ENCODE data around the gene ECHS1. TPM values are rescaled to one million over a fixed set of nuclear protein-coding genes. Genes with fewer than 3 reads are reported as not detected.
A peak's percentile ranks its signal among the peaks of the same experiment; 100 is the strongest.

Gene ECHS1
- total and polyA plus RNA-seq, 2 experiments from 2014 or later: 92.1 to 127 TPM

DNA sequence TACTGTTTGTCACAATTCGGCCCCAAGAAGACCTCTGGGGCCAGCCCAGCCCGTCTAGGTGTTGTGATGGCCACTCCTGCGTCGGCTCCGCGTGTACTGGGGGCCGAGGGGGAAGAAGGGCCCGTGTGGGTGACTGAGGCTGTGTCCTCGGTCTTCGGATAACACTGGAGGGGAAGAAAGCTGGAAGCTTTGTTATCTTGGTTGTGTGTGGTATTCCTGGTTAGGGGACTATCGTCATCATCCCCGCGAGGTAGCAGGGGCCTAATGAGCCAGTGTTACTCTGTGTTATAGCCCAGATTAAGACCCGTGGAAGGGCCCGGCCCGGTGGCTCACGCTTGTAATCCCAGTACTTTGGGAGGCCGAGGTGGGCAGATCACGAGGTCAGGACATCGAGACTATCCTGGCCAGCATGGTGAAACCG is 21.7 kb upstream of the ECHS1 start:
- DNase-seq (ENCODE audit: low spot score) (no peak), ATAC-seq (peak; percentile 3; the same call in 1 of the 3 replicates)
- Histone ChIP-seq H3K27ac (ENCODE audit: low read depth) (peak overlapping the region; percentile 91), H3K4me1 (ENCODE audit: insufficient read depth) (no peaks in the 10 kb centered on the region), H3K9me2 (ENCODE audit: insufficient read depth) (no peaks in the 10 kb centered on the region), H4K20me1 (replicated peaks; ENCODE audit: insufficient read depth) (peaks cover 5% of the 10 kb centered on the region; the same call in 1 of the 2 replicates), H3K79me2 (replicated peaks; ENCODE audit: insufficient read depth) (peaks cover 43% of the 10 kb centered on the region), H3K27me3 (ENCODE audit: insufficient read depth) (no peaks in the 10 kb centered on the region), H3K4me3 (peak overlapping the region; percentile 100), H3K36me3 (ENCODE audit: insufficient read depth) (peaks cover 10% of the 10 kb centered on the region), H2AFZ (peak overlapping the region; percentile 95), H3K4me2 (peak overlapping the region; percentile 99), H3F3A (replicated peaks; ENCODE audit: low read depth) (0 out of 2 replicates have a peak, but pooled peaks cover 3% of the 10 kb centered on the region)
- H3K4me1 Mint-ChIP-seq: peaks cover 9% of the 10 kb centered on the region
- H3K27me3 Mint-ChIP-seq (ENCODE audit: insufficient read depth, low read depth, poor library complexity): peaks cover 4% of the 10 kb centered on the region
- H3K27ac Mint-ChIP-seq: peak overlapping the region; percentile 82
- TF ChIP-seq ZNF331 (CRISPR knock-in tag; IDR thresholded peaks at IDR 0.05; ENCODE audit: low read depth): no peak
- no peak for TF ChIP-seq ZNF462 (CRISPR knock-in tag; IDR thresholded peaks at IDR 0.05)
- no peak for TF ChIP-seq ETS1 (IDR thresholded peaks at IDR 0.05)
- TF ChIP-seq ZNF114 (CRISPR knock-in tag; IDR thresholded peaks at IDR 0.05): no peak
- no peak for TF ChIP-seq CREB1 (CRISPR knock-in tag; IDR thresholded peaks at IDR 0.05; ENCODE audit: low read depth)
- TF ChIP-seq, protein P1, sequence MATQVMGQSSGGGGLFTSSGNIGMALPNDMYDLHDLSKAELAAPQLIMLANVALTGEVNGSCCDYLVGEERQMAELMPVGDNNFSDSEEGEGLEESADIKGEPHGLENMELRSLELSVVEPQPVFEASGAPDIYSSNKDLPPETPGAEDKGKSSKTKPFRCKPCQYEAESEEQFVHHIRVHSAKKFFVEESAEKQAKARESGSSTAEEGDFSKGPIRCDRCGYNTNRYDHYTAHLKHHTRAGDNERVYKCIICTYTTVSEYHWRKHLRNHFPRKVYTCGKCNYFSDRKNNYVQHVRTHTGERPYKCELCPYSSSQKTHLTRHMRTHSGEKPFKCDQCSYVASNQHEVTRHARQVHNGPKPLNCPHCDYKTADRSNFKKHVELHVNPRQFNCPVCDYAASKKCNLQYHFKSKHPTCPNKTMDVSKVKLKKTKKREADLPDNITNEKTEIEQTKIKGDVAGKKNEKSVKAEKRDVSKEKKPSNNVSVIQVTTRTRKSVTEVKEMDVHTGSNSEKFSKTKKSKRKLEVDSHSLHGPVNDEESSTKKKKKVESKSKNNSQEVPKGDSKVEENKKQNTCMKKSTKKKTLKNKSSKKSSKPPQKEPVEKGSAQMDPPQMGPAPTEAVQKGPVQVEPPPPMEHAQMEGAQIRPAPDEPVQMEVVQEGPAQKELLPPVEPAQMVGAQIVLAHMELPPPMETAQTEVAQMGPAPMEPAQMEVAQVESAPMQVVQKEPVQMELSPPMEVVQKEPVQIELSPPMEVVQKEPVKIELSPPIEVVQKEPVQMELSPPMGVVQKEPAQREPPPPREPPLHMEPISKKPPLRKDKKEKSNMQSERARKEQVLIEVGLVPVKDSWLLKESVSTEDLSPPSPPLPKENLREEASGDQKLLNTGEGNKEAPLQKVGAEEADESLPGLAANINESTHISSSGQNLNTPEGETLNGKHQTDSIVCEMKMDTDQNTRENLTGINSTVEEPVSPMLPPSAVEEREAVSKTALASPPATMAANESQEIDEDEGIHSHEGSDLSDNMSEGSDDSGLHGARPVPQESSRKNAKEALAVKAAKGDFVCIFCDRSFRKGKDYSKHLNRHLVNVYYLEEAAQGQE (IDR thresholded peaks at IDR 0.05; ENCODE audit: unreplicated experiment): no peak
- TF ChIP-seq, protein P2, sequence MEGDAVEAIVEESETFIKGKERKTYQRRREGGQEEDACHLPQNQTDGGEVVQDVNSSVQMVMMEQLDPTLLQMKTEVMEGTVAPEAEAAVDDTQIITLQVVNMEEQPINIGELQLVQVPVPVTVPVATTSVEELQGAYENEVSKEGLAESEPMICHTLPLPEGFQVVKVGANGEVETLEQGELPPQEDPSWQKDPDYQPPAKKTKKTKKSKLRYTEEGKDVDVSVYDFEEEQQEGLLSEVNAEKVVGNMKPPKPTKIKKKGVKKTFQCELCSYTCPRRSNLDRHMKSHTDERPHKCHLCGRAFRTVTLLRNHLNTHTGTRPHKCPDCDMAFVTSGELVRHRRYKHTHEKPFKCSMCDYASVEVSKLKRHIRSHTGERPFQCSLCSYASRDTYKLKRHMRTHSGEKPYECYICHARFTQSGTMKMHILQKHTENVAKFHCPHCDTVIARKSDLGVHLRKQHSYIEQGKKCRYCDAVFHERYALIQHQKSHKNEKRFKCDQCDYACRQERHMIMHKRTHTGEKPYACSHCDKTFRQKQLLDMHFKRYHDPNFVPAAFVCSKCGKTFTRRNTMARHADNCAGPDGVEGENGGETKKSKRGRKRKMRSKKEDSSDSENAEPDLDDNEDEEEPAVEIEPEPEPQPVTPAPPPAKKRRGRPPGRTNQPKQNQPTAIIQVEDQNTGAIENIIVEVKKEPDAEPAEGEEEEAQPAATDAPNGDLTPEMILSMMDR (conservative IDR thresholded peaks at IDR 0.05; ENCODE audit: low read depth in 2 of 2): no peak
- TF ChIP-seq EZH2phosphoT487 (IDR thresholded peaks at IDR 0.05; ENCODE audit: unreplicated experiment): no peak
- no peak for TF ChIP-seq NANOG (IDR thresholded peaks at IDR 0.05; ENCODE audit: borderline replicate concordance)
- no peak for TF ChIP-seq JUNB (IDR thresholded peaks at IDR 0.05; ENCODE audit: unreplicated experiment)
- no peak for TF ChIP-seq POLR2AphosphoS5 (IDR thresholded peaks at IDR 0.05; ENCODE audit: low read depth)
- peaks cover 44% of the 10 kb centered on the region for H3K36me3 Mint-ChIP-seq (ENCODE audit: low read depth)
- peak overlapping the region; percentile 95 for H3K4me3 Mint-ChIP-seq
- H3K9me3 Mint-ChIP-seq: no peaks in the 10 kb centered on the region

All from GM23338 (cell line).